Transverse colon (tissue), 4 donors: Measurements from ENCODE around the gene GNAQ. TPM values are rescaled to one million over a fixed set of nuclear protein-coding genes. Genes with fewer than 3 reads are reported as not detected.
A peak's percentile ranks its signal among the peaks of the same experiment; 100 is the strongest.
"Not testable (repeated sequence)": the region's sequence is repeated elsewhere in the genome, so short reads cannot be mapped to it uniquely, and the experiment has no call there.

Experiments used
- DNase-seq: peaks from one replicate; pipeline ENCODE4 v3.0.0-alpha.2; 2019
- H3K27ac ChIP-seq, 4 donors: fragments of 200-600 bp; sonication (generic); 2 replicates each; pipeline ENCODE4 v1.5.1; 2016 to 2018; ENCODE audit warnings: inconsistent platforms in 4 of 4
- H3K27me3 ChIP-seq: fragments of 200-600 bp; sonication (generic); 2 replicates; pipeline ENCODE4 v1.5.1; 2017; ENCODE audit warnings: inconsistent platforms
- H3K36me3 ChIP-seq, 4 donors: fragments of 200-600 bp; sonication (generic); 2 replicates each; pipeline ENCODE4 v1.5.1; 2017 to 2019; ENCODE audit warnings: inconsistent platforms in 4 of 4
- H3K4me1 ChIP-seq, 4 donors: fragments of 200-600 bp; sonication (generic); 2 replicates each; pipeline ENCODE4 v1.5.1; 2017 to 2020; ENCODE audit warnings: inconsistent platforms in 4 of 4
- H3K4me3 ChIP-seq, 4 donors: fragments of 200-600 bp; sonication (generic); 1 replicate in 1 of 4; 2 replicates in 3 of 4; pipeline versions ENCODE4 v1.5.1 to v1.6.1; 2017 to 2019; ENCODE audit warnings: inconsistent platforms in 4 of 4
- H3K9me3 ChIP-seq, 2 donors: fragments of 200-600 bp; sonication (generic); 2 replicates each; pipeline ENCODE4 v1.5.1; 2017 to 2019; ENCODE audit warnings: inconsistent platforms in 2 of 2
- CTCF ChIP-seq, 5 experiments: fragments of 200-600 bp in 3 of 5; fragments of 450-650 bp in 2 of 5; sonication (generic) in 3 of 5; IDR thresholded peaks; 1 replicate in 2 of 5; 2 replicates in 3 of 5; pipeline ENCODE4 v1.5.1; 2016 to 2017; ENCODE audit warnings: antibody characterized with exemption in 5 of 5, inconsistent platforms in 3 of 5, mild to moderate bottlenecking in 2 of 5, moderate library complexity in 1 of 5
- EP300 ChIP-seq: sonication (generic); formaldehyde crosslinking; IDR thresholded peaks from one replicate; pipeline ENCODE4 v1.6.1; 2017; ENCODE audit warnings: antibody characterized with exemption, low read depth
- POLR2A ChIP-seq: fragments of 450-650 bp; IDR thresholded peaks from one replicate; pipeline ENCODE4 v1.6.1; 2016; ENCODE audit warnings: antibody characterized with exemption, mild to moderate bottlenecking, moderate library complexity
- POLR2AphosphoS5 ChIP-seq, 3 donors: sonication (generic); formaldehyde crosslinking; IDR thresholded peaks; one replicate each; pipeline ENCODE4 v1.6.1; 2016; ENCODE audit warnings: antibody characterized with exemption in 3 of 3
- WGBS, 2 donors: methylation state at CpG; one replicate each; pipeline ENCODE4 v1.1.5; 2018; ENCODE audit warnings: low coverage in 1 of 2; 5-methylcytosine and 5-hydroxymethylcytosine counted together
- in situ Hi-C, 4 donors: fragments of 200-750 bp; cut with MboI; loops; one replicate each; pipeline versions ENCODE4 v1.15.0 to v1.15.1; 2017; ENCODE audit warnings: low sequenced_read_pairs in 3 of 4, low pct_ligation_motif_present in 1 of 4, low pct_unique_long_range_greater_than_20kb in 1 of 4
- intact Hi-C: fragments of 100-400 bp; cut with DNase I; formaldehyde crosslinking; loops from one replicate; pipeline ENCODE4 v1.15.1; 2023; ENCODE audit warnings: low total_unique reads
- total RNA-seq, 4 donors: library from RNA; depleted of rRNA; stranded (reverse); fragments of >200 nt; gene quantifications; one replicate each; pipeline ENCODE4 v1.1.0, GENCODE V29; 2016

Gene GNAQ
- total RNA-seq, 4 donors from 2014 or later: 36.3 to 54.9 (median 47.1) TPM

GRCh38 chr9:77883846-77884771, 147.5 kb downstream of the GNAQ start:
- in situ Hi-C loops: no loop called here
- H3K9me3 ChIP-seq: no peaks in the 10 kb centered on the region
- H3K4me1 ChIP-seq: peaks cover 6 to 69% (median 47%) of the 10 kb centered on the region in 4 donors
- no peaks in the 10 kb centered on the region for H3K36me3 ChIP-seq
- H3K27ac ChIP-seq: peak overlapping the region in 3 of 4 donors; percentile 6 to 30 (median 9)
- no peaks in the 10 kb centered on the region for H3K27me3 ChIP-seq
- 37 to 61% methylated on average over 4 to 5 of the region's 5 CpGs for WGBS, 2 donors
- no peak for TF ChIP-seq POLR2A
- no peak for DNase-seq
- intact Hi-C loops: loop anchor here (2.0 kb wide), 1 partner anchor 23 kb away; no protein-coding TSS in a partner anchor
- no peak overlapping the region for H3K4me3 ChIP-seq

GRCh38 chr9:77883133-77883532, 148.5 kb downstream of the GNAQ start:
- H3K27me3 ChIP-seq: no peaks in the 10 kb centered on the region
- no peak for TF ChIP-seq POLR2AphosphoS5 (IDR thresholded peaks at IDR 0.05)
- no peak for TF ChIP-seq CTCF (IDR thresholded peaks at IDR 0.05)
- no peak for TF ChIP-seq EP300
- TF ChIP-seq POLR2A: no peak
- no peak for DNase-seq
- no peak overlapping the region for H3K27ac ChIP-seq
- no peak overlapping the region for H3K4me3 ChIP-seq
- H3K36me3 ChIP-seq: no peaks in the 10 kb centered on the region
- intact Hi-C loops: loop anchor here (2.0 kb wide), 1 partner anchor 22 kb away; no protein-coding TSS in a partner anchor
- in situ Hi-C loops: no loop called here
- H3K4me1 ChIP-seq: peaks cover 6 to 75% (median 49%) of the 10 kb centered on the region in 4 donors
- no peaks in the 10 kb centered on the region for H3K9me3 ChIP-seq

GRCh38 chr9:77882294-77882693, 149.3 kb downstream of the GNAQ start:
- in situ Hi-C loops (no loop called here), intact Hi-C loops (loop anchor here (2.0 kb wide), 1 partner anchor 21 kb away; no protein-coding TSS in a partner anchor)
- no peak for DNase-seq
- H3K4me3 ChIP-seq: no peak overlapping the region
- no peak for TF ChIP-seq CTCF (IDR thresholded peaks at IDR 0.05)
- no peak for TF ChIP-seq POLR2A
- TF ChIP-seq POLR2AphosphoS5 (IDR thresholded peaks at IDR 0.05): no peak
- no peak for TF ChIP-seq EP300
- WGBS, 2 donors: 50 to 53% methylated on average over 4 of the region's 4 CpGs
- no peaks in the 10 kb centered on the region for H3K9me3 ChIP-seq
- no peaks in the 10 kb centered on the region for H3K36me3 ChIP-seq
- peak overlapping the region in 3 of 4 donors; percentile 61 to 73 (median 62) for H3K27ac ChIP-seq
- no peaks in the 10 kb centered on the region for H3K27me3 ChIP-seq
- H3K4me1 ChIP-seq: peaks cover 6 to 66% (median 45%) of the 10 kb centered on the region in 4 donors

- intact Hi-C loops: loop anchor here (2.0 kb wide), 1 partner anchor 21 kb away; no protein-coding TSS in a partner anchor
- in situ Hi-C loops, H3K4me3 ChIP-seq, H3K36me3 ChIP-seq, H3K9me3 ChIP-seq, H3K27me3 ChIP-seq: not testable (repeated sequence)
- DNase-seq: peak; percentile 62
- peak in 1 of 3 donors; percentile 25 for TF ChIP-seq POLR2AphosphoS5 (IDR thresholded peaks at IDR 0.05)
- Histone ChIP-seq H3K27ac (peak overlapping the region; percentile 56 to 73 (median 62)), H3K4me1 (peaks cover 8 to 68% (median 47%) of the 10 kb centered on the region in 4 donors)
- 81% methylated on average over 8 of the region's 8 CpGs; no CpG with 5 or more reads in 1 of the 2 donors for WGBS, 2 donors
These were observed 150.0 kb downstream of the GNAQ start for GRCh38 chr9:77881634-77882033.

- WGBS, 2 donors: 67 to 71% methylated on average over 3 to 8 of the region's 8 CpGs
- no peaks in the 10 kb centered on the region for H3K27me3 ChIP-seq
- no peaks in the 10 kb centered on the region for H3K36me3 ChIP-seq
- peaks cover 13 to 68% (median 52%) of the 10 kb centered on the region in 4 donors for H3K4me1 ChIP-seq
- no peak for DNase-seq
- H3K9me3 ChIP-seq: no peaks in the 10 kb centered on the region
- in situ Hi-C loops (no loop called here), intact Hi-C loops (no loop called here)
- H3K4me3 ChIP-seq: no peak overlapping the region
- no peak for TF ChIP-seq CTCF (IDR thresholded peaks at IDR 0.05)
- no peak for TF ChIP-seq EP300
- TF ChIP-seq POLR2A: no peak
- TF ChIP-seq POLR2AphosphoS5 (IDR thresholded peaks at IDR 0.05): no peak
- H3K27ac ChIP-seq: peak overlapping the region; percentile 27 to 73 (median 59)
These were observed 150.5 kb downstream of the GNAQ start for GRCh38 chr9:77881111-77881510.
